GM18870 (cell line): ENCODE results near the gene CPE.

Experiments used
- ATAC-seq: cut with Tn5 transposase; IDR thresholded peaks from one replicate; pipeline ENCODE4 v1.9.1; 2021; ENCODE audit warnings: moderate library complexity; ENCODE audit not compliant: unreplicated experiment

The CPE gene

DNA sequence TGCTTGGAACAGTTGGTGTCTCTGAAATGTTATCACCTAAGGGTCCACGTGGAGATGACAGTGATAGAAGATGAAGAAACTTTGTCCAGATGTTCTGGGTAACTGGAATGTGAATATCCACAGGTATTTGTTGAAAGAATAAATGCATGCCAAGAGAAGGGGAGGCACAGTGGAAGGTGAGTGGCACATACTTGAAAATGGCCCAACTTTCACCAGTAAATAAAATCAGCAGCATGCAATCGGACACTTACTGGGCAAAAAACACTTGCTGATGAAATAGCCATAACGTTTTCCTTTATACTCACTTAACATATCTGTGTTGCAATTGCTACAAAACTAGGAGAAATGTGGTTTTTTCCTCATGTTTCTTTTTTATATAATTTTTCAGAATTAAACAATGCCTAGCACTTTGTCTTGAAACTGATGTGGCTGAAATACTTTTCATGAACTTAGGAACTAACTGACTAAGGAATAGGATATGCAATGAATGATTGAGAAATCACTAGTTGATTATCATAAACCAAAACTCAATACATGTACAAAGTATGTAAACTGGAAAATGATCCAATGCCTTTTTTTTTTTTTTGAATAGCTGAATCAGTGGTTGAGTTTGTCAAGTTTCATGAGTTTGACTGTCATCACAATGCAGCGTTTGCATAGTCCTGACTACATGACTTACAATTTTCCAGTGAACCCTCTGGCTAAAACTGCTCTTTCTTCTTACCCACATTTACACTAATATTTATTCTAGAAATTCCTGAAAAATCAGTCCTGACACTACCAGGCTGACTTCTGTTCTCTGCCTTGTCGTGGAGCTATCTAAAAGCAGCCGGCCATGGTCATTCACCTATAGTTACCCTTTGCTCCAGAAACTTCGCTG, 127.4 kb downstream of the CPE start:
- ATAC-seq, result no peak

DNA sequence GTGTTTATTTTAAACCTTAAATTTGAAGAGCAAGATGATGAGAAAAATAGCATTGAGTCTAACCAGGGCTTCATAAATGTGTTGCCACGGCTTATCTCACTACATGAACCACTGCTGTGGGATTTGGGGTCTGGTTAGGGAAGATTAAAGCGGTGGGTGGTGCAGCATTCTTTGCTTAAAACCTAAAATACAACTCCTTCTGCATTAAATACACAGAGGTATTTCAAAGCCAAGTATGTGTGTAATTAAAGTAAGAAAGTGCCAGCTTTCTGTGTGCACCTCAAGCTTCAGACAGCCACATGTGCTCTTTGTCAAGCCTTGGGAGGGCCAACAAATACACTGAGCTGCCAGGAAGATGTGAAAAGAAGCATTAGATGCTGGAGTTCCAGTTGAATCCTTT, 128.0 kb downstream of the CPE start:
- no peak for ATAC-seq

DNA sequence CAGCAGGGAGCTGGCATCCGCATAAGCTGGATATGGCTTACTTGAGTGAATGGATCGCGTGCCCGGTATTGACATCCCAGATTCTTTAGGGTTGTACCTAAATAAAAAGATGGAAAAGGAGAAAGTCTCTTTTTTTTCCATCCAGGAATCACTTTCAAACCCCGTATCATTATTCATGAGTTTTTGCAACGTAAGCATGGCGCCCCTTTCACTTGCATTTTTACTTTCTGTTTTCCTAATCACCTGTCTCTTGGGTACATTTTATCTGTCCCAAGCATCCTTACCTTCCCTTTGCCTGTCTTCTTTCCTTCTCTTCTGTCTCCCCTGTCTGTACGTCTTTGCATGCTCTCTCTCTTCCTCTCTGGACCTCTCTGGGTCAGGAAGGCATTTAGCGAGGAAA, 128.6 kb downstream of the CPE start:
- no peak for ATAC-seq

DNA sequence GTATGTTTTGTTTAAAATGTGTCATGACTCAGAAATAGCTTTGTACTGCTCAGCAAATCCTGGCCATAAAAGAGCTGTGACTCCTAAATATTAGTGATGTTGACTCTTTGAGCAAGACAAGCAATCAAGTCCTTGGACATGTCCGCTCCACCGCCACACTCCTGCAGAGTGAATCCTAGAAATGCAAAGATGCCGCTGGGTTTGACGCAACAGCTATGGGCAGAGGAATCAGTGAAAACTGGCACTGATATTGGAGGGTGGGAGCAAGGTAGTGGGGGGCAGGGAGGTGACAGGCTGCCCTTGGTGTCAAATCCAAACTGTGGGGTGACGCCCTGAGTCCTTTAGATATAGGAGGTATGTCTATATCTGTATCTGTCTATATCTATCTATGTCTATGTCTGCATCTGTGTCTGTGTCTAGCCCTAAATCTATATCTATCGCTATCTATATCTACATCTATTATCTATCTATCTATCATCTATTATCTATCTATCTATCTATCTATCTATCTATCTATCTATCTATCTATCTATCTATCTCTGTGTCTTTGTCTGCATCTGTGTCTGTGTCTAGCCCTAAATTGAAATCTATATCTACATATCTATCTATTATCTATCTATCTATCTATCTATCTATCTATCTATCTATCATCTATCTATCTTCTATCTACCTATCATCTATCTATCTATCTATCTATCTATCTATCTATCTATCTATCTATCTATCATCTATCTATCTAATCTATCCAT, 129.7 kb downstream of the CPE start:
- ATAC-seq, result no peak

DNA sequence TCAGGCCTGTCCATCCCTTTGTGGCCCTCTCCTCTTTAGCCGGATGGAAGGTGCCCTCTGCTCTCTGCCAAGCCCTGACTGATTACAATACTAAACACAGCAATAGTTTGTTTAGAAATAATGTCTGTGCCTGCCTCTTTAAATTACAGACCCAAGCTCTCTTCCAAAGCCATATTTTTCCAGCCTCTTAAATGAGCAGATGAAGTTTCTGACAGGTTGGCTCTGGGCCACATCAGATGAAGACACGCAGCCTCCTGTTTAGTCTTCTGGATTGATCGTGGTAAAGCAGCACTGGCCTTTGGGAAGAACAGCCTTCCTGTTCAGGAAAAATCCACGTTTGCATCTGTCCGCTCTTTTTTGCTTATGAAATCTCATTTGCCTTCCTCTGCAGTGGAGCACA, 133.6 kb downstream of the CPE start:
- no peak for ATAC-seq

DNA sequence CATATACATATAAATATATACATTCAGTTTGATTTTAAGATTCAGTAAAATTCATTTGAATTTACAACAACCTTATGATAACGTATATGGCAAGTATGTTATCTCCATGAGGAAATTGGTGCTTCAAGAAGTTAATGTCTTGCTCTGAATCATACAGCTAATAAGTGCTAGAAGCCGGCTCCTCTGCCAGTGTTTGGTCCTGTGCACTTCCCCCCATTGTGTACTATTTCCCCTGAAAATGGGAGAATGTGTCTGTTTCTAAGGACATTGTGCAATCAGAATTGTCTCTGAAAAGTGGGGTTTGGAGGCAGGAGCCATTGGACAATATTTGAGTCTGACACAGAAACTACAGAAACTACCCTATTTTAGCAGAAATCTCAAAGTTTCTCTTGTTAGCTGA, 135.9 kb downstream of the CPE start:
- no peak for ATAC-seq

DNA sequence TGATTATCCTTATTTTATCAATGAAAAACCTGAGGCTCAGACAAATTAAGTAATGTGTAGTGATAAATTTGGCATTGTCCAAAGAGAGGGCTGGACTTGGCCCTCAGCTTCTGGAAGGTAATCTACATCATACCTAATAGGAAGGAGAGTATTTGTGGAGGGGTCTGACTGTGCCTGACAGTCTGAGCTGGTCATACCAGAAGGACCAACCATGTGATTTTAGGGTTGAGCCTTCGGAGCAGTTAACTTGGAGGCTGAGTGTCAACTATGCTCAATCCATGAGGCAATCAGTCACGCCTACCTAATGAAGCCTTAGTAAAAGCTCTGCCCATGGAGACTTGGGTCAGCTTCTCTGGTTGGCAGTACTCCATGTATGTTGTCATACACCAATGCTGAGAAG, 136.4 kb downstream of the CPE start:
- ATAC-seq, result no peak

DNA sequence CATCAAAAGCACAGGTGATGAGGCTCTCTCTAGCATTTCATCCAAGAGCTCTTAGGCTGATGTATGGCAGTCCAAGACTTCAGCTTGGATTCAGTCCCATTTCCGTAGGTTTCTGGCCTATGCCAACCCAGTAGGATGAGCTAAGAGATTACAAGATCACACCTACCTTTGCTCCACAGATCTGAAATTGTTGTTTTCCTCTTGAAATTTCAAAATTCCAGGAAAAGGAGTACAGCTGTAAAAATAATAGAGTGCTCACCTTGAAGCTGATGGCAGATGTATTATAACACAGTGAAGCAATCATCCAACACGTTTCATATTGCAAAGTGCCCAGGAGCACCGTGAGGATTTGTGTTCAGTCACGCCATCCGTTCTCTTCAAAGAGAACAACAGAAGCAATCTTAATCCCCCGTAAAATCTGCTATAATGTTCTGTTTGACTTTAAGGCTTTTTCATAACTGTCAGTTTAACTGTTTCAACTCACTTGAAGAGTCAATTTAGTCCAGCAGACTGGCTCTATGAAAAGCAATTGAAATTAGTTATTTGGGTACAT, 137.5 kb downstream of the CPE start:
- ATAC-seq, result no peak

DNA sequence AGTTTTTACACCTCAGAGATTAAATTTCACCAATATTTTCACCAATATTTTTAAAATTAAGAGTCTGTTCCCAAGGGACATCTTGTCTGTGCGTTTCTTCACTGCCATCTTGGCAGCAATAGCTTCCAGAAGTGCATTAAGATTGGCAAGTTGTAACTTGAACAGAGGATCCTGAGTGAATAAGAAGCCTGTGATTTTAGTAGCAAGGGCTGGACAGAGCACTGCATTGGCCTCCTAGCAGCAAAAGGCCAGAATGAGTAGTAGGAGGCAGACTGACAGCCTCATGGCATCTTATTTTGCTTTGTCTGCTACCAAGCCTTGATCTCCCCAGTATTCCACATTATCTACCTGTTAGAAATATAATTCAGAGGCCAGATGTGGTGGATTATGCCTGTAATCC, 138.4 kb downstream of the CPE start:
- no peak for ATAC-seq

DNA sequence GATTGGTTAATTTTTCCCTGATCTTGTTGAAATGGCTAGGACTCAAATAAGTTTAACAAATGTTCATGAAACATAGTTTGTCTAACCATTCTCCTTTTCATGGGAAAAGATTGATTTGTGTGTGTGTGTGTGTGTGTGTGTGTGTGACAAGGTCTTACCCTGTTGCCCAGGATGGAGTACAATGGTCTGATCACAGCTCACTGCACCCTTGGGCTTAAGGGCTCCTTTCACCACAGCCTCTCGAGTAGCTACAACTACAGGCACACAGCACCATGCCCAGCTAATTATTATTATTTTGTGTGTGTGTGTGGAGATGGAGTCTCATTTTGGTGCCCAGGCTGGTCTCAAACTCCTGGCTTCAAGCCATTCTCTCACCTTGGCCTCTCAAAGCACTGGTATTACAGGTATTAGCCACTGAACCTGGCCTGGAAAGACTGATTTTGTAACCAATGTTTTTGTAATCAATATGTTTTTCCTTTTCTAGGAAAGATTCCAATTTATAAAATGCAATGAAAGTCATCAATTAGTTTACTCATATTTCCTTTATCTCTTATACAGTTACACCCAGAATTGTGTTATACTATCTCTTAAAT, 139.3 kb downstream of the CPE start:
- ATAC-seq, result no peak

DNA sequence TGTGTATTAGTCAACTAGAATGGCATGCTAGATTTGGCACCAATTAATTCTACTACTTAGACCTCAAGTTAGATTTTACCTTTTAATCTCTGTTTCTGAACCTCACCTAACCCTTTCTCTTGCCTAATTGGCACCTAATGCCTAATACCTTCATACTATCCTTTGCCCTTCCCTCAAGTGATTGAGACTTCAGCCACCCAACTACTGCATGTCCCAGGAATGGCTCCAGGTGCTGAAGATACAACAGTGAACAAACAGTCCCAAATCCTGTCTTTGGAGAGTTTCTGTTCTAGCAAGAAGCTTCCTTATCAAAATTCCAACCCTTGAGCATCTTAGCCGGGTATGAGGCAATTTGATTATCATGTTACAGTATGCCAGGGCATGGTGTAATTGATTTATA, 139.9 kb downstream of the CPE start:
- no peak for ATAC-seq

DNA sequence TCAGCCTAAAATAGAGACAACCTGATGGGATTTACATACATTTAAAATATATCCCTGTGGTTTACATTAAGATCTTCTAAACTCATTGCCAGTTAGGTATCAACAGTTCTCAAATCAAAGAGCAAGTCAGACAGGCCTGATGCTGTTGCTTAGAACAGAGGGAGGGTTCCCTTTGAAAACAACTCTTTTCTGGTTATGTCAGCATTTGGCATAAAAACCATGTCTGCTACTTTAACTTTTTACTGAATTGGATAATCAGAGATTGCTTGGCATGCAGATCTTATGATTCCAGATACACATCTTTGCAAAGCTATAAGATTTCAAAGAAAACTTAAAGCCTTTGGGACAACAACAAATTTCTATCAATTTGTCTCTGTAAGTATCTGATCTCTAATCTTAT, 140.8 kb downstream of the CPE start:
- no peak for ATAC-seq

DNA sequence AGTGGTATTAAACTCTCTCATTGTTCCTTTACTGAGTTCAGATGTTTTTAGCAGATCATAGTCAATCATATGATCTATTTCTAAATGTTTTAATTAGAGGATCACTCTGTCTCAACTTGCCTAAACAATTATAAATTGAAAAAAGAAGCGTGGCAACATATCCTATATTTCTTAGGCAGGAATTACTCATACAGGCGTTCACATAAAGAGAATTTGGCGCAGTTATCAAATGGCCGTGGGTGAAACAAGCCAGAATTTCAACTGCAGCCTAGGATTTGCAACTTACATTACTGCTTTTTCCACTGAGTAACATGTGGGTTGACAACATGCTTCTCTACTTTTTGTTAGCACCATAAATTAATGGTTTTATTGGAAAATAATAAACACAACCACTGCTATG, 141.3 kb downstream of the CPE start:
- ATAC-seq, result no peak

DNA sequence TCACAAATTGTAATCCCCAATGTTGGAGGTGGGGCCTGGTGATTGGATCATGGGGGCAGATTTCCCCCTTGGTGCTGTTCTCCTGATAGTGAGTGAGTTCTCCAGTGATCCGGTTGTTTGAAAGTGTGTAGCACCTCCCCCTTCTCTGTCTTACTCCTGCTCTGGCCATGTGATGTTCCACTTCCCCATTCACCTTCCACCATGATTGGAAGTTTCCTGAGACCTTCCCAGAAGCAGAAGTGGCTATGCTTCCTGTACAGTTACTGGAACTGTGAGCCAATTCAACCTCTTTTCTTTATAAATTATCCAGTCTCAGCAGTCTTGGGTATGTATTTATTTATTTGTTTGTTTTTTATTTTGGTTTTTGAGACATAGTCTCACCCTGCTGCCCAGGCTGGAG, 143.2 kb downstream of the CPE start:
- no peak for ATAC-seq

DNA sequence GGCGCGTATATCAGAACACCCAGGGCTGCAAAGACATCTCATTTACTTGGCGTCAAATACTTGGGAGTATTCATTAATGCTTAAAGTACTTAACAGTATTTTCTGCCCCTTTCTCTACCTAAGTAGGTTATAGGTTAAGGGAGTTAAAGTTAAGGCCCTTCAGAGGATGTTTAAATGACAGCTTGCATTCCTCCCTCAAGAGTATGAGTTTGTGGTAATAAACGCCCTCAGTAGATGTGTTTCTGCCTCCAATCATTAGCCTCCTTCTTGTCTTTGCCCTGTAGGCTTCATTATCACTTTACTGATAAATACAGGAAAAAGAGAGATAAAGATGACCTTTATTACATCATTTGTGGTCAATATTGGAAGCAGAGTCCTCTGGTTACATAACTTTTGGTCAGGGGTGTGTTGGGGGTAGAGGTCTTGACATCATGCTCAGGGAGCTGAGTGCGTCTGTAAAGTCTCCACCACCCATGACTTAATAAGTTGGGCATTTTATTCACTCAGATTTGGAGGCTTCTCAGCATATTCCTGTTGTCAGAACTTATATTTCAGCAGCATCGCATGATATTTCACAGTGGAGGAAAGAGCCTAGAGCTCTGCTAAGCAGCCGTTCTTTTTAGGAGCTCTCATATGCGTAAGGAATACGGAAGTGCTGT, 145.9 kb downstream of the CPE start:
- no peak for ATAC-seq

DNA sequence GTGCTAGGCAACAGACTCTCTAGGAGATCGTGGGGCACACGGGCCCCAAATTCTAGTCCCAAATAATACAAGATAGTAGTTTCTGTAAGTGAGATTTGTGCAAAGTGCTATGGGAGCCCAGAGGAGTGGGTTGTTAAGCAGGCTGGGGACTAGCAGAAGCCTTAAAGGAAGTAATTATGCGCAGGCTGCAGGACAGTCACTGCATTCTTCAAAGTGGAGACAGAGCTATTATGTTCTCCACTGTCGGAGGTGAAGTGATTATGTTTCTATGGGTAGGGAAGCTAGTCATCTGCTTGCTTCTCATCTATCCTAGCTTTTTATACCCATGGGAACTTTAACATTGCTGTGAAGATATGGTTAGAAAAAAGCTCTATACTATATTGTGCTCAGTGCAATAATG, 154.2 kb downstream of the CPE start:
- ATAC-seq, result no peak

DNA sequence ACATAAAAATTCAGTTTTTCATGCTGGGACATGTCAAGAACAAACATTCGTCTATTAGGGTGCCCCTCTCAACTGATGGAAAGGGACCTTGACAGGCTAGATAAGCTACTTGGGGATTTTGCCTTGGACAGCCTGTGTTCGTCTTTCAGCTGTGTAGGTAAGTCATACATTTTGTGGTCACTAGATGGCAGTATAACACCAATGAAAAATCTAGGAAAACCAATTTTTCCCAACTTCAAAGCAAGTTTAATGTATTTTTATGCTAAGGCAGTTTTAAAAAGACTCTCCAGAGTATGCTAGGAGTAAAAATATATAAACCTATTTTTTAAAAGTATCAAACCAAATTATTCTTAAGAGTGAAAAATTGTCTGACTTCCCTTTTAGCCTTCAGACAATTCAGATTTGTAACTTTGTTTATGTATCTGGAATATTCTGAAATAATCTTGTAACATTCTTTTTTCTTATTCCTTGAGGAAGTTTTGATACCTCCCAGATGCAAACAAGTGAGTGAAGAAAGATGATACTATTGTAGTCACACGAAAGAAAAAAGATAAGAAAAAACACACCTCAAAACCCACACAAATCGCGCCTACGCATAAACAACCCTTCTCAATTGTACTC, 158.3 kb downstream of the CPE start:
- ATAC-seq, result peak; percentile 55

DNA sequence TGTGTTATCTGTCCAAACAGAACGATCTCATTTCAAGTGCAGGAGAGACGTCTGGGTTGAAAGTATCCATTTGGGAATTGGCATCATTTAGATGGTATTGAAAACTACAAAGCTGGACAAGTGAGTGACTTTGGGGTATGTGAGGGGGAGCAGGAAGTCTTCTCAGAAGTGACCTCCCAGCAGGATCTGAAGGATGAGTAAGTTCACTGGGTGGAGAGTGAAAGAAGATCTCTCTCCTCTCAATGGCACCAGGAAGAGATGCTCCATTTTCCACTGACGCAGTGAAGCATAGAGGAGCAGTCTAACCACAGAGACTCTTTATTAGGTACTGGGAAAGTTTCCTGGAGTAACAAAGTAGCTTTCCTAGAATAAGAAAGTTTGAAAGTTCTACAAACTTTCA, 161.0 kb downstream of the CPE start:
- ATAC-seq, result no peak

DNA sequence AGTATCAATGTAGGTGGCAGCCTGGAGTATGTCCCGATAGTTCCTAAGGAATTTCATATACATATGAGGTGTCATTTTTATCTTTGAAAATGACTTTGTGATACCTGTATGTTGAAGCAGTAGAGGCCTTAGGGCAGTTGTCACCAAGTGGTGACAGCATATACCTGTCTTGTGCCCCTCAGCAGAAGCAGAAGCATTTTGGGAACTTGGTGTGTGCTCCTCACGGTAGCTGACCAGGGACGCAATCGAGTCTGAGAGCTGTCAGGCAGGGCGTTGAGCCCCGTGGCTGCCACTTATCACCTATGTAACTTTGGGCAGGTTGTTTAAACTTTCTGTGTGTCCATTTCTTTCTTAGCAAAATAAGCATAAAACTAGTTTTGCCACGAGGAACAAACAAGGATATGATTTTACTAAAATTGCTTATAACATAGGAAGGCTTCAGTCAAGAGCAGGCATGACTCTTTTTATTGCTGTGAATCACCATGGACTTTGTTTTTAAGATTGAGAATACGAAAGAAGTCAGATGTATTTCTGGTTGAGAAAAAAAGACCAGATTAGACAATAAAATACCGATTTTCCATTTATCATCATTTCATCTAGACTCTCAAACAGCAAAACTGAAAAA, 161.5 kb downstream of the CPE start:
- no peak for ATAC-seq

DNA sequence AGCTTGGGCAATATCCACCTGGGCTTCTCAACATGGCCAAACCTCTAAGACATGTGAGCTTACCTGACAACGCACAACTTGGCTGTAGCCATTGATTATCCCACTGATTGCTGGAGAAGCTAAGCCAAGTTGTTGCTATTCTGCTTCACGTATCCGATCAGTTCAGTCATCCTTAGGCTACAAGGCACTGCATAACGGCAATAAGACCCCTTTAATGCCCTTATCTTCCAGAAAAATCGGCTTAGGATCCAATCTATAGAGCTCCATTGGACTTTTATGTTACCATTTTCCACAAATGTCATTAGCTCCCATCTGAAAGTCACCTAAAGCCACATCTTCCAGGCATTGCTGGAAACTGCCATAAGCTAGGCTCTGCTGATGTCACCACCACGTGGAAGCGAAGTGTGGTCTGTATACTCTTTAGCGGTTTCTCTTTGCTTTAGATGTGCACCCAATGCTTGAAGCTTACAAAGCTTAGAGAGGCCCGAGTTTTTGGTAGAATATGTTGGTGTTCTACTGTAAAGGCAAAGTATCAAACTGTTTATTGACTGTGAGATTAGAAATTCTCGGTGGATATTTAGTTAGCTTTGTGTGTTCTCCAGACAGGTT, 163.1 kb downstream of the CPE start:
- no peak for ATAC-seq
